ENCODE data around the gene PDZD4.

DNA sequence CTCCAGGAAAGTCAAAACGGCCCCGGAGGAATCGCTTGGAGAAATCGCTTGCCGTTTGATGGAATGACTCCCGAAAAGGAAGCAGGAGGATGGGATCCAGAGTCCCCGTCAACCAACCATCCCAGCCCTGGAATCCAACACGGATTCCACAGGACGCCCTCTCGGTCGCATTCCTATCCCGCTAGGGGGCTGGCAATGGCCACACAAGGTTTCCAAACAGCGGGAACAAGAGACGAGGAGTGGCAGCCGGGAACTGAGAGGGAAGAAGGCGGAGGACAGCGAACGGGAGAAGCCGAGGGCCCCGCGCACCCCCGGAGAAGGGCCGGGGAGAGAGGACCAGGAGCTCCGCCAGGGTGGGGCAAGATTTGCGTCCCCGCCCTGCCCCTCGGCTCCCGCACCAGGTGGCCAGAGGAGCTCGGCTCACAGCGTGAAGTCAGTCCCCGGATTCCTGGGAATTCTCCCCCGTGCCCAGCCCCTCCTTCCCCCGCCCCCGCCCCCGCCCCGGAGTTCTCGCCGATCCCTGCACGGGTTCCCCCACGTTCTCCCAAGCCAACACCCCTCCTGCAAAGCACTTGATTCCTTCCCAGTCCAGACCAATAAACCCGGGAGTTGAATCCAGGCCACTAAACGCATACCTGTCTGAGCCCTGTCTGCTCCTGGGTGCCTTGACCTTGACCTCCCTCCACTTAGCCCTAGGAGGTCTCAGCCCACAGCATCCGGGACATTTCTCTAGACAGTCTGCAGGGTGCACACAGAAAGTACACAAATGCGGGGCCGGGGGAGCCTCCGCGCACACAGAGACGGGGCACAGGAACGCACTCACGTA lies 1.4 kb downstream of the PDZD4 start:
- TF ChIP-seq POLR2A (IDR thresholded peaks at IDR 0.05) (no peak), POLR2AphosphoS5 (IDR thresholded peaks at IDR 0.05) (no peak)
- TF ChIP-seq, protein P1, sequence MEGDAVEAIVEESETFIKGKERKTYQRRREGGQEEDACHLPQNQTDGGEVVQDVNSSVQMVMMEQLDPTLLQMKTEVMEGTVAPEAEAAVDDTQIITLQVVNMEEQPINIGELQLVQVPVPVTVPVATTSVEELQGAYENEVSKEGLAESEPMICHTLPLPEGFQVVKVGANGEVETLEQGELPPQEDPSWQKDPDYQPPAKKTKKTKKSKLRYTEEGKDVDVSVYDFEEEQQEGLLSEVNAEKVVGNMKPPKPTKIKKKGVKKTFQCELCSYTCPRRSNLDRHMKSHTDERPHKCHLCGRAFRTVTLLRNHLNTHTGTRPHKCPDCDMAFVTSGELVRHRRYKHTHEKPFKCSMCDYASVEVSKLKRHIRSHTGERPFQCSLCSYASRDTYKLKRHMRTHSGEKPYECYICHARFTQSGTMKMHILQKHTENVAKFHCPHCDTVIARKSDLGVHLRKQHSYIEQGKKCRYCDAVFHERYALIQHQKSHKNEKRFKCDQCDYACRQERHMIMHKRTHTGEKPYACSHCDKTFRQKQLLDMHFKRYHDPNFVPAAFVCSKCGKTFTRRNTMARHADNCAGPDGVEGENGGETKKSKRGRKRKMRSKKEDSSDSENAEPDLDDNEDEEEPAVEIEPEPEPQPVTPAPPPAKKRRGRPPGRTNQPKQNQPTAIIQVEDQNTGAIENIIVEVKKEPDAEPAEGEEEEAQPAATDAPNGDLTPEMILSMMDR (IDR thresholded peaks at IDR 0.05 in 8 of 11, conservative IDR thresholded peaks at IDR 0.05 in 3 of 11): no peak

Measured in spleen (tissue), 7 donors.